Gastrocnemius medialis (tissue), 4 donors: ENCODE results near the gene SUCLG2.

ENCODE experiments used
- CTCF ChIP-seq, 5 experiments: fragments of 450-650 bp in 3 of 5; fragments of 200-600 bp in 2 of 5; sonication (generic) in 2 of 5; IDR thresholded peaks in 4 of 5; conservative IDR thresholded peaks in 1 of 5; 1 replicate in 4 of 5; 2 replicates in 1 of 5; pipeline ENCODE4 v1.5.1; 2016 to 2019; ENCODE audit warnings: antibody characterized with exemption in 5 of 5, mild to moderate bottlenecking in 3 of 5, moderate library complexity in 3 of 5
- POLR2A ChIP-seq, 2 donors: fragments of 450-650 bp; IDR thresholded peaks; one replicate each; pipeline ENCODE4 v1.6.1; 2017; ENCODE audit warnings: antibody characterized with exemption in 2 of 2, mild to moderate bottlenecking in 2 of 2, moderate library complexity in 2 of 2

- TF ChIP-seq CTCF (IDR thresholded peaks at IDR 0.05 in 4 of 5, conservative IDR thresholded peaks at IDR 0.05 in 1 of 5): no peak
- no peak for TF ChIP-seq POLR2A (IDR thresholded peaks at IDR 0.05)
These were observed 156.7 kb downstream of the SUCLG2 start for GRCh38 chr3:67497746-67498145.
